Measurements from ENCODE around the gene POLR3GL.
"Not testable (repeated sequence)": the region's sequence is repeated elsewhere in the genome, so short reads cannot be mapped to it uniquely, and the experiment has no call there.

Gene POLR3GL

GRCh38 chr1:145932522-145933009, 31.9 kb upstream of the POLR3GL start:
- H2BK5ac ChIP-seq (ENCODE audit: low read length); H2BK12ac ChIP-seq (ENCODE audit: low read length); H2BK120ac ChIP-seq (ENCODE audit: low read depth, low read length); H3K9me3 ChIP-seq (replicated peaks in 1 of 2; ENCODE audit: control insufficient read depth in 2 of 2, insufficient read depth in 1 of 2, low read depth in 1 of 2, low read length in 2 of 2); H4K8ac ChIP-seq (ENCODE audit: low read depth, low read length); DNase-seq (ENCODE audit: low spot score); H3K18ac ChIP-seq (ENCODE audit: low read length); H3K27me3 ChIP-seq (ENCODE audit: control insufficient read depth in 3 of 3, insufficient read depth in 3 of 3, low read depth in 1 of 3, low read length in 3 of 3); H2BK15ac ChIP-seq (ENCODE audit: low read length); H3K4me3 ChIP-seq (ENCODE audit: low read length in 2 of 2); H3K27ac ChIP-seq (replicated peaks; ENCODE audit: low read length); H3K4me1 ChIP-seq (ENCODE audit: control insufficient read depth in 2 of 2, insufficient read depth in 1 of 2, low read depth in 1 of 2, low read length in 2 of 2); H4K91ac ChIP-seq (ENCODE audit: low read depth, low read length, poor library complexity); H3K4me2 ChIP-seq (ENCODE audit: insufficient read depth, low read length, poor library complexity, severe bottlenecking); H3K79me1 ChIP-seq (ENCODE audit: low read depth, low read length); H2AK5ac ChIP-seq (ENCODE audit: low read depth, low read length); H3K9ac ChIP-seq (ENCODE audit: low read depth, low read length, poor library complexity); H3K4ac ChIP-seq (ENCODE audit: low read length); H3K23ac ChIP-seq (ENCODE audit: low read depth, low read length, poor library complexity); H2AFZ ChIP-seq (ENCODE audit: low read length); H3K14ac ChIP-seq (ENCODE audit: low read length): not testable (repeated sequence)
- peaks cover 0 to 37% of the 10 kb centered on the region in 2 donors for H3K36me3 ChIP-seq (replicated peaks in 1 of 2; ENCODE audit: control insufficient read depth in 2 of 2, insufficient read depth in 2 of 2, low read length in 2 of 2)
- WGBS, 2 donors (ENCODE audit: extremely low coverage in 2 of 2, insufficient read length in 2 of 2, insufficient replicate concordance in 1 of 2): no CpG with 5 or more reads among the region's 9 CpGs

- Histone ChIP-seq H4K8ac (ENCODE audit: low read depth, low read length) (no peak overlapping the region), H3K9me3 (replicated peaks in 1 of 2; ENCODE audit: control insufficient read depth in 2 of 2, insufficient read depth in 1 of 2, low read depth in 1 of 2, low read length in 2 of 2) (no peaks in the 10 kb centered on the region), H3K27ac (replicated peaks; ENCODE audit: low read length) (no peak overlapping the region), H3K4me2 (ENCODE audit: insufficient read depth, low read length, poor library complexity, severe bottlenecking) (no peak overlapping the region), H3K4me3 (ENCODE audit: low read length in 2 of 2) (no peak overlapping the region), H3K79me1 (ENCODE audit: low read depth, low read length) (no peaks in the 10 kb centered on the region), H3K14ac (ENCODE audit: low read length) (no peak overlapping the region), H2AFZ (ENCODE audit: low read length) (no peak overlapping the region), H2BK5ac (ENCODE audit: low read length) (no peak overlapping the region), H2BK12ac (ENCODE audit: low read length) (no peak overlapping the region), H3K4me1 (ENCODE audit: control insufficient read depth in 2 of 2, insufficient read depth in 1 of 2, low read depth in 1 of 2, low read length in 2 of 2) (no peaks in the 10 kb centered on the region), H2BK120ac (ENCODE audit: low read depth, low read length) (no peak overlapping the region), H2AK5ac (ENCODE audit: low read depth, low read length) (no peak overlapping the region), H3K4ac (ENCODE audit: low read length) (no peak overlapping the region), H4K91ac (ENCODE audit: low read depth, low read length, poor library complexity) (no peak overlapping the region), H3K9ac (ENCODE audit: low read depth, low read length, poor library complexity) (no peak overlapping the region), H3K23ac (ENCODE audit: low read depth, low read length, poor library complexity) (no peak overlapping the region), H3K27me3 (ENCODE audit: control insufficient read depth in 3 of 3, insufficient read depth in 3 of 3, low read depth in 1 of 3, low read length in 3 of 3) (no peaks in the 10 kb centered on the region), H3K36me3 (replicated peaks in 1 of 2; ENCODE audit: control insufficient read depth in 2 of 2, insufficient read depth in 2 of 2, low read length in 2 of 2) (peaks cover 0 to 47% of the 10 kb centered on the region in 2 donors), H3K18ac (ENCODE audit: low read length) (no peak overlapping the region), H2BK15ac (ENCODE audit: low read length) (no peak overlapping the region)
- DNase-seq (ENCODE audit: low spot score): no peak
These were observed 28.8 kb upstream of the POLR3GL start for GRCh38 chr1:145935708-145936107.

- peaks cover 0 to 47% of the 10 kb centered on the region in 2 donors for H3K36me3 ChIP-seq (replicated peaks in 1 of 2; ENCODE audit: control insufficient read depth in 2 of 2, insufficient read depth in 2 of 2, low read length in 2 of 2)
- H3K14ac ChIP-seq (ENCODE audit: low read length): no peak overlapping the region
- no peak overlapping the region for H4K8ac ChIP-seq (ENCODE audit: low read depth, low read length)
- no peak overlapping the region for H3K27ac ChIP-seq (replicated peaks; ENCODE audit: low read length)
- no peak overlapping the region for H3K9ac ChIP-seq (ENCODE audit: low read depth, low read length, poor library complexity)
- H3K23ac ChIP-seq (ENCODE audit: low read depth, low read length, poor library complexity): no peak overlapping the region
- no peak for DNase-seq (ENCODE audit: low spot score)
- H2BK15ac ChIP-seq (ENCODE audit: low read length): no peak overlapping the region
- H3K4ac ChIP-seq (ENCODE audit: low read length): peak overlapping the region; percentile 6
- H4K91ac ChIP-seq (ENCODE audit: low read depth, low read length, poor library complexity): no peak overlapping the region
- H2BK12ac ChIP-seq (ENCODE audit: low read length): no peak overlapping the region
- no peak overlapping the region for H2AK5ac ChIP-seq (ENCODE audit: low read depth, low read length)
- no peaks in the 10 kb centered on the region for H3K9me3 ChIP-seq (replicated peaks in 1 of 2; ENCODE audit: control insufficient read depth in 2 of 2, insufficient read depth in 1 of 2, low read depth in 1 of 2, low read length in 2 of 2)
- no peak overlapping the region for H2BK120ac ChIP-seq (ENCODE audit: low read depth, low read length)
- H3K4me3 ChIP-seq (ENCODE audit: low read length in 2 of 2): no peak overlapping the region
- H3K4me1 ChIP-seq (ENCODE audit: control insufficient read depth in 2 of 2, insufficient read depth in 1 of 2, low read depth in 1 of 2, low read length in 2 of 2): no peaks in the 10 kb centered on the region
- H3K4me2 ChIP-seq (ENCODE audit: insufficient read depth, low read length, poor library complexity, severe bottlenecking): no peak overlapping the region
- no peak overlapping the region for H2AFZ ChIP-seq (ENCODE audit: low read length)
- H3K79me1 ChIP-seq (ENCODE audit: low read depth, low read length): no peaks in the 10 kb centered on the region
- WGBS, 2 donors (ENCODE audit: extremely low coverage in 2 of 2, insufficient read length in 2 of 2, insufficient replicate concordance in 1 of 2): no CpG with 5 or more reads among the region's 8 CpGs
- H3K18ac ChIP-seq (ENCODE audit: low read length): no peak overlapping the region
- no peaks in the 10 kb centered on the region for H3K27me3 ChIP-seq (ENCODE audit: control insufficient read depth in 3 of 3, insufficient read depth in 3 of 3, low read depth in 1 of 3, low read length in 3 of 3)
- H2BK5ac ChIP-seq (ENCODE audit: low read length): no peak overlapping the region
These were observed 28.2 kb upstream of the POLR3GL start for GRCh38 chr1:145936247-145936646.

GRCh38 chr1:145937436-145937835, 27.1 kb upstream of the POLR3GL start:
- no peaks in the 10 kb centered on the region for H3K9me3 ChIP-seq (replicated peaks in 1 of 2; ENCODE audit: control insufficient read depth in 2 of 2, insufficient read depth in 1 of 2, low read depth in 1 of 2, low read length in 2 of 2)
- no peak overlapping the region for H3K9ac ChIP-seq (ENCODE audit: low read depth, low read length, poor library complexity)
- H3K4me3 ChIP-seq (ENCODE audit: low read length in 2 of 2): no peak overlapping the region
- H3K4ac ChIP-seq (ENCODE audit: low read length): no peak overlapping the region
- peaks cover 0 to 55% of the 10 kb centered on the region in 2 donors for H3K36me3 ChIP-seq (replicated peaks in 1 of 2; ENCODE audit: control insufficient read depth in 2 of 2, insufficient read depth in 2 of 2, low read length in 2 of 2)
- H2BK12ac ChIP-seq (ENCODE audit: low read length): no peak overlapping the region
- H3K79me1 ChIP-seq (ENCODE audit: low read depth, low read length): no peaks in the 10 kb centered on the region
- H3K4me2 ChIP-seq (ENCODE audit: insufficient read depth, low read length, poor library complexity, severe bottlenecking): no peak overlapping the region
- DNase-seq (ENCODE audit: low spot score): no peak
- H2BK5ac ChIP-seq (ENCODE audit: low read length): no peak overlapping the region
- H3K27me3 ChIP-seq (ENCODE audit: control insufficient read depth in 3 of 3, insufficient read depth in 3 of 3, low read depth in 1 of 3, low read length in 3 of 3): no peaks in the 10 kb centered on the region
- no peak overlapping the region for H2BK15ac ChIP-seq (ENCODE audit: low read length)
- H3K23ac ChIP-seq (ENCODE audit: low read depth, low read length, poor library complexity): no peak overlapping the region
- no peak overlapping the region for H3K18ac ChIP-seq (ENCODE audit: low read length)
- WGBS, 2 donors (ENCODE audit: extremely low coverage in 2 of 2, insufficient read length in 2 of 2, insufficient replicate concordance in 1 of 2): no CpG with 5 or more reads among the region's 1 CpG
- no peak overlapping the region for H3K14ac ChIP-seq (ENCODE audit: low read length)
- no peak overlapping the region for H2BK120ac ChIP-seq (ENCODE audit: low read depth, low read length)
- no peak overlapping the region for H4K8ac ChIP-seq (ENCODE audit: low read depth, low read length)
- H2AFZ ChIP-seq (ENCODE audit: low read length): no peak overlapping the region
- no peak overlapping the region for H4K91ac ChIP-seq (ENCODE audit: low read depth, low read length, poor library complexity)
- H2AK5ac ChIP-seq (ENCODE audit: low read depth, low read length): no peak overlapping the region
- no peak overlapping the region for H3K27ac ChIP-seq (replicated peaks; ENCODE audit: low read length)
- H3K4me1 ChIP-seq (ENCODE audit: control insufficient read depth in 2 of 2, insufficient read depth in 1 of 2, low read depth in 1 of 2, low read length in 2 of 2): no peaks in the 10 kb centered on the region

Measured in neuronal stem cell (in vitro differentiated cells).